HG03571 (cell line): ENCODE data around the gene TBX19.

Experiments
- ATAC-seq: cut with Tn5 transposase; IDR thresholded peaks from one replicate; pipeline ENCODE4 v1.9.1; 2021; ENCODE audit not compliant: unreplicated experiment

Gene TBX19

GRCh38 chr1:168280296-168280927 lies at the start of gene TBX19:
TBX19 (plus strand) TSS chr1:168280877; CDS start chr1:168281091, 214 bp downstream.
- ATAC-seq: no peak

- ATAC-seq: peak; percentile 72
Observed at GRCh38 chr1:168234846-168235547, 45.7 kb upstream of the TBX19 start.

- no peak for ATAC-seq
Observed at GRCh38 chr1:168235548-168235885, 45.2 kb upstream of the TBX19 start.

- ATAC-seq: no peak
Observed at GRCh38 chr1:168235937-168236336, 44.7 kb upstream of the TBX19 start.

- no peak for ATAC-seq
Observed at GRCh38 chr1:168236836-168237611, 43.7 kb upstream of the TBX19 start.

- ATAC-seq: no peak
Observed at GRCh38 chr1:168243198-168243597, 37.5 kb upstream of the TBX19 start.

- no peak for ATAC-seq
Observed at GRCh38 chr1:168243636-168244212, 37.0 kb upstream of the TBX19 start.

- ATAC-seq: no peak
Observed at GRCh38 chr1:168245042-168245441, 35.6 kb upstream of the TBX19 start.

GRCh38 chr1:168246506-168246905 lies 34.2 kb upstream of the TBX19 start:
- no peak for ATAC-seq

- no peak for ATAC-seq
Observed at GRCh38 chr1:168252204-168252733, 28.4 kb upstream of the TBX19 start.

- no peak for ATAC-seq
Observed at GRCh38 chr1:168256164-168256563, 24.5 kb upstream of the TBX19 start.

GRCh38 chr1:168257397-168257796 lies 23.3 kb upstream of the TBX19 start:
- no peak for ATAC-seq

GRCh38 chr1:168259567-168259966 lies 21.1 kb upstream of the TBX19 start:
- ATAC-seq: no peak

GRCh38 chr1:168260393-168260792 lies 20.3 kb upstream of the TBX19 start:
- ATAC-seq: no peak

- no peak for ATAC-seq
Observed at GRCh38 chr1:168261390-168261789, 19.3 kb upstream of the TBX19 start.

- no peak for ATAC-seq
Observed at GRCh38 chr1:168263130-168263529, 17.5 kb upstream of the TBX19 start.

- ATAC-seq: no peak
Observed at GRCh38 chr1:168264296-168264695, 16.4 kb upstream of the TBX19 start.

- no peak for ATAC-seq
Observed at GRCh38 chr1:168265596-168265995, 15.1 kb upstream of the TBX19 start.

- no peak for ATAC-seq
Observed at GRCh38 chr1:168266644-168267186, 14.0 kb upstream of the TBX19 start.

- ATAC-seq: no peak
Observed at GRCh38 chr1:168271636-168272035, 9.0 kb upstream of the TBX19 start.

GRCh38 chr1:168273575-168273974 lies 7.1 kb upstream of the TBX19 start:
- ATAC-seq: no peak
